ENCODE measurements around the gene ACAA2. TPM values are rescaled to one million over a fixed set of nuclear protein-coding genes. Genes with fewer than 3 reads are reported as not detected.

The ACAA2 gene
- total and polyA plus RNA-seq, 4 donors: 55.6 to 1,315 (median 646) TPM

GRCh38 chr18:49764032-49764431 lies 49.3 kb downstream of the ACAA2 start (continued):
- TF ChIP-seq CTCF (IDR thresholded peaks at IDR 0.05; ENCODE audit: low read depth, low read length, missing input control) (no peak), EGR1 (IDR thresholded peaks at IDR 0.05; ENCODE audit: low read depth in 2 of 2) (no peak), RXRA (IDR thresholded peaks at IDR 0.05) (no peak)

GRCh38 chr18:49763590-49763989 lies 49.7 kb downstream of the ACAA2 start:
- Histone ChIP-seq H3K27me3 (ENCODE audit: control insufficient read depth in 4 of 4, insufficient read depth in 4 of 4, low read length in 3 of 4) (no peaks in the 10 kb centered on the region), H3K27ac (ENCODE audit: low read depth in 1 of 2, low read length in 2 of 2) (no peak overlapping the region), H3K36me3 (ENCODE audit: control insufficient read depth in 4 of 4, insufficient read depth in 3 of 4, low read depth in 1 of 4, low read length in 3 of 4) (no peaks in the 10 kb centered on the region), H3K4me1 (ENCODE audit: control insufficient read depth in 4 of 4, insufficient read depth in 4 of 4, low read length in 3 of 4) (peaks cover 0 to 2% (median under 1%) of the 10 kb centered on the region in 4 donors), H3K4me3 (ENCODE audit: low read depth in 1 of 3, low read length in 3 of 3) (no peak overlapping the region), H3K9me3 (ENCODE audit: control insufficient read depth in 4 of 4, low read length in 3 of 4) (no peaks in the 10 kb centered on the region), H3K9ac (ENCODE audit: low read depth in 1 of 2, low read length in 2 of 2) (no peak overlapping the region)
- WGBS: 97% methylated on average over 2 of the region's 2 CpGs
- TF ChIP-seq HNF4A (conservative IDR thresholded peaks at IDR 0.05): no peak
- DNase-seq (ENCODE audit: low spot score): no peak

- Histone ChIP-seq H3K27me3 (ENCODE audit: control insufficient read depth in 4 of 4, insufficient read depth in 4 of 4, low read length in 3 of 4) (no peaks in the 10 kb centered on the region), H3K9me3 (ENCODE audit: control insufficient read depth in 4 of 4, low read length in 3 of 4) (no peaks in the 10 kb centered on the region), H3K9ac (ENCODE audit: low read depth in 1 of 2, low read length in 2 of 2) (no peak overlapping the region), H3K4me3 (ENCODE audit: low read depth in 1 of 3, low read length in 3 of 3) (no peak overlapping the region), H3K4me1 (ENCODE audit: control insufficient read depth in 4 of 4, insufficient read depth in 4 of 4, low read length in 3 of 4) (peaks cover 0 to 4% (median 2%) of the 10 kb centered on the region in 4 donors), H3K27ac (ENCODE audit: low read depth in 1 of 2, low read length in 2 of 2) (no peak overlapping the region), H3K36me3 (ENCODE audit: control insufficient read depth in 4 of 4, insufficient read depth in 3 of 4, low read depth in 1 of 4, low read length in 3 of 4) (no peaks in the 10 kb centered on the region)
- TF ChIP-seq RXRA (IDR thresholded peaks at IDR 0.05) (no peak), GABPA (IDR thresholded peaks at IDR 0.05 in 1 of 2, conservative IDR thresholded peaks at IDR 0.05 in 1 of 2) (no peak), HNF4G (IDR thresholded peaks at IDR 0.05) (no peak), RAD21 (IDR thresholded peaks at IDR 0.05) (no peak), ZBTB33 (IDR thresholded peaks at IDR 0.05) (no peak), YY1 (IDR thresholded peaks at IDR 0.05) (no peak), JUND (IDR thresholded peaks at IDR 0.05) (no peak), HNF4A (conservative IDR thresholded peaks at IDR 0.05) (no peak), SP1 (IDR thresholded peaks at IDR 0.05) (no peak), ATF3 (IDR thresholded peaks at IDR 0.05) (no peak)
- 93% methylated on average over 35 of the region's 35 CpGs for WGBS
- no peak for DNase-seq (ENCODE audit: low spot score)
These were observed 50.9 kb downstream of the ACAA2 start for GRCh38 chr18:49762191-49763077.
